GM23338 (cell line): Measurements from ENCODE around the gene CPNE6. TPM values are rescaled to one million over a fixed set of nuclear protein-coding genes. Genes with fewer than 3 reads are reported as not detected.

Experiments used
- ATAC-seq: fragments of 200-7000 bp; cut with Tn5 transposase; 3 replicates; pipeline ENCODE4 v1.9.1; 2020
- DNase-seq: peaks from one replicate; pipeline ENCODE4 v3.0.0-alpha.2; 2015; ENCODE audit warnings: low spot score
- H2AFZ ChIP-seq: fragments of 200-600 bp; sonication (generic); 2 replicates; pipeline ENCODE4 v1.8.0; 2016; ENCODE audit warnings: antibody characterized with exemption, mild to moderate bottlenecking, moderate library complexity
- H3F3A ChIP-seq: fragments of 200-600 bp; sonication (generic); replicated peaks from 2 replicates; pipeline ENCODE4 v1.8.0; 2017; ENCODE audit warnings: antibody characterized with exemption, mixed run types, low read depth
- H3K27ac ChIP-seq: fragments of 200-600 bp; sonication (generic); 2 replicates; pipeline ENCODE4 v1.6.1; 2016; ENCODE audit warnings: low read depth
- H3K27me3 ChIP-seq: fragments of 200-600 bp; sonication (generic); 2 replicates; pipeline ENCODE4 v1.8.0; 2016; ENCODE audit warnings: mild to moderate bottlenecking, mixed run types, moderate library complexity; ENCODE audit not compliant: insufficient read depth
- H3K36me3 ChIP-seq: fragments of 200-600 bp; sonication (generic); 2 replicates; pipeline ENCODE4 v1.8.0; 2016; ENCODE audit warnings: mild to moderate bottlenecking; ENCODE audit not compliant: insufficient read depth
- H3K4me1 ChIP-seq: fragments of 200-600 bp; sonication (generic); 2 replicates; pipeline ENCODE4 v1.8.0; 2016; ENCODE audit warnings: mild to moderate bottlenecking, moderate library complexity; ENCODE audit not compliant: insufficient read depth
- H3K4me2 ChIP-seq: fragments of 200-600 bp; sonication (generic); 2 replicates; pipeline ENCODE4 v1.7.1; 2017; ENCODE audit warnings: mixed run types
- H3K4me3 ChIP-seq: fragments of 200-600 bp; sonication (generic); 2 replicates; pipeline ENCODE4 v1.6.1; 2016; ENCODE audit warnings: mixed run types
- H3K79me2 ChIP-seq: fragments of 200-600 bp; sonication (generic); replicated peaks from 2 replicates; pipeline ENCODE4 v1.8.0; 2017; ENCODE audit warnings: mild to moderate bottlenecking; ENCODE audit not compliant: insufficient read depth
- H3K9me2 ChIP-seq: fragments of 200-600 bp; sonication (generic); 2 replicates; pipeline ENCODE4 v1.8.0; 2017; ENCODE audit not compliant: insufficient read depth
- H4K20me1 ChIP-seq: fragments of 200-600 bp; sonication (generic); replicated peaks from 2 replicates; pipeline ENCODE4 v1.8.0; 2017; ENCODE audit warnings: mild to moderate bottlenecking; ENCODE audit not compliant: insufficient read depth
- H3K27ac Mint-ChIP-seq: 2 replicates; pipeline ENCODE4 v1.8.0; 2020; ENCODE audit warnings: inconsistent platforms, mild to moderate bottlenecking, moderate library complexity, mixed read lengths
- H3K27me3 Mint-ChIP-seq: 3 replicates; pipeline ENCODE4 v1.8.0; 2022; ENCODE audit warnings: low read depth, mild to moderate bottlenecking, moderate library complexity, mixed read lengths, inconsistent platforms; ENCODE audit not compliant: insufficient read depth, poor library complexity
- H3K36me3 Mint-ChIP-seq: 3 replicates; pipeline ENCODE4 v1.8.0; 2021; ENCODE audit warnings: low read depth, mild to moderate bottlenecking, inconsistent platforms, moderate library complexity, mixed read lengths
- H3K4me1 Mint-ChIP-seq: 3 replicates; pipeline ENCODE4 v1.8.0; 2020; ENCODE audit warnings: mild to moderate bottlenecking, inconsistent platforms, mixed read lengths
- H3K4me3 Mint-ChIP-seq: 3 replicates; pipeline ENCODE4 v1.8.0; 2021; ENCODE audit warnings: moderate library complexity, mild to moderate bottlenecking, inconsistent platforms, mixed read lengths
- H3K9me3 Mint-ChIP-seq: 3 replicates; pipeline ENCODE4 v1.8.0; 2020; ENCODE audit warnings: moderate library complexity, mild to moderate bottlenecking, inconsistent platforms, mixed read lengths
- CREB1 ChIP-seq: fragments of 250-450 bp; sonication (Bioruptor Pico); IDR thresholded peaks from 2 replicates; pipeline ENCODE4 v1.5.0; 2020; ENCODE audit warnings: low read depth, mild to moderate bottlenecking, moderate library complexity
- JUNB ChIP-seq: IDR thresholded peaks from one replicate; pipeline ENCODE4 v1.6.1; 2016; ENCODE audit warnings: antibody characterized with exemption; ENCODE audit not compliant: unreplicated experiment
- NANOG ChIP-seq: IDR thresholded peaks from 2 replicates; pipeline ENCODE4 v1.6.1; 2016; ENCODE audit warnings: antibody characterized with exemption, borderline replicate concordance
- ZNF114 ChIP-seq: fragments of 250-450 bp; sonication (Bioruptor Pico); IDR thresholded peaks from 2 replicates; pipeline ENCODE4 v1.5.0; 2020; ENCODE audit warnings: mild to moderate bottlenecking, moderate library complexity
- polyA plus RNA-seq: library from polyadenylated mRNA; unstranded; fragments of >200 nt; fragmentation: Nextera tagmentation; extraction: Ambion mirVana; gene quantifications from 2 replicates; pipeline ENCODE4 v1.2.1, GENCODE V29; 2016
- total RNA-seq: library from RNA; depleted of rRNA; stranded (reverse); fragments of >200 nt; shearing (Covaris generic); gene quantifications from 2 replicates; pipeline ENCODE4 v1.2.3, GENCODE V29; 2014
- TF ChIP-seq, protein P1 (sequence below): fragments of 250-450 bp; sonication (Bioruptor Pico); IDR thresholded peaks from 2 replicates; pipeline ENCODE4 v1.5.0; 2020; ENCODE audit warnings: mild to moderate bottlenecking, moderate library complexity
- TF ChIP-seq, protein P2 (sequence below), 2 experiments: fragments of 200-600 bp in 1 of 2; sonication (generic) in 1 of 2; conservative IDR thresholded peaks; 2 replicates each; pipeline versions ENCODE4 v1.5.1 to v1.6.1; 2016 to 2017; ENCODE audit warnings: antibody characterized with exemption in 2 of 2, low read depth in 2 of 2, mild to moderate bottlenecking in 2 of 2, moderate library complexity in 1 of 2

Gene CPNE6
- total and polyA plus RNA-seq, 2 experiments from 2014 or later = 0.16 TPM; not detected in 1

DNA sequence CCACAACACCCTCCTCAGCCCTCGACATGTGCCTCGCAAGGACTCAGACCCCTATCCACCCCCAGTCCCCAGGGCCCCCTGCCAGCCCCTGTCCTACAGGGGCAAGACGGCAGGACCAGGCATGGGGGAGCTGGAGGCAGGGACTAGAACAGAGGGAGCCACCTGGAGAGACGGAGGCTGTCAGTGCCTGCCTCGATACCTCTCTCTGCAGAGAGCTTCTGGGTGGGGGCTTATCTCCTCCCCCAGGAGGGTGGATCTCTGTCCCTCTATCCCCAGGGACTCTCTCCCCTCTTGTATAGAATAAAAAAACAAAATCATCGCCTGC is 2.0 kb upstream of the CPNE6 start:
- ATAC-seq = no peak
- 0 out of 3 replicates have a peak, but pooled peaks cover 3% of the 10 kb centered on the region for H3K4me1 Mint-ChIP-seq
- peaks cover 7% of the 10 kb centered on the region for H3K27me3 Mint-ChIP-seq

More for the DNA sequence above, 2.0 kb upstream of the CPNE6 start:
- Histone ChIP-seq H2AFZ (no peak overlapping the region), H3K79me2 (no peaks in the 10 kb centered on the region), H3F3A (no peaks in the 10 kb centered on the region), H3K4me1 (no peaks in the 10 kb centered on the region), H3K9me2 (no peaks in the 10 kb centered on the region), H3K36me3 (no peaks in the 10 kb centered on the region), H4K20me1 (no peaks in the 10 kb centered on the region), H3K4me2 (no peak overlapping the region), H3K4me3 (no peak overlapping the region), H3K27ac (no peak overlapping the region), H3K27me3 (no peaks in the 10 kb centered on the region)
- H3K4me3 Mint-ChIP-seq = no peak overlapping the region
- no peak for DNase-seq
- H3K27ac Mint-ChIP-seq = no peak overlapping the region
- TF ChIP-seq, protein P1, sequence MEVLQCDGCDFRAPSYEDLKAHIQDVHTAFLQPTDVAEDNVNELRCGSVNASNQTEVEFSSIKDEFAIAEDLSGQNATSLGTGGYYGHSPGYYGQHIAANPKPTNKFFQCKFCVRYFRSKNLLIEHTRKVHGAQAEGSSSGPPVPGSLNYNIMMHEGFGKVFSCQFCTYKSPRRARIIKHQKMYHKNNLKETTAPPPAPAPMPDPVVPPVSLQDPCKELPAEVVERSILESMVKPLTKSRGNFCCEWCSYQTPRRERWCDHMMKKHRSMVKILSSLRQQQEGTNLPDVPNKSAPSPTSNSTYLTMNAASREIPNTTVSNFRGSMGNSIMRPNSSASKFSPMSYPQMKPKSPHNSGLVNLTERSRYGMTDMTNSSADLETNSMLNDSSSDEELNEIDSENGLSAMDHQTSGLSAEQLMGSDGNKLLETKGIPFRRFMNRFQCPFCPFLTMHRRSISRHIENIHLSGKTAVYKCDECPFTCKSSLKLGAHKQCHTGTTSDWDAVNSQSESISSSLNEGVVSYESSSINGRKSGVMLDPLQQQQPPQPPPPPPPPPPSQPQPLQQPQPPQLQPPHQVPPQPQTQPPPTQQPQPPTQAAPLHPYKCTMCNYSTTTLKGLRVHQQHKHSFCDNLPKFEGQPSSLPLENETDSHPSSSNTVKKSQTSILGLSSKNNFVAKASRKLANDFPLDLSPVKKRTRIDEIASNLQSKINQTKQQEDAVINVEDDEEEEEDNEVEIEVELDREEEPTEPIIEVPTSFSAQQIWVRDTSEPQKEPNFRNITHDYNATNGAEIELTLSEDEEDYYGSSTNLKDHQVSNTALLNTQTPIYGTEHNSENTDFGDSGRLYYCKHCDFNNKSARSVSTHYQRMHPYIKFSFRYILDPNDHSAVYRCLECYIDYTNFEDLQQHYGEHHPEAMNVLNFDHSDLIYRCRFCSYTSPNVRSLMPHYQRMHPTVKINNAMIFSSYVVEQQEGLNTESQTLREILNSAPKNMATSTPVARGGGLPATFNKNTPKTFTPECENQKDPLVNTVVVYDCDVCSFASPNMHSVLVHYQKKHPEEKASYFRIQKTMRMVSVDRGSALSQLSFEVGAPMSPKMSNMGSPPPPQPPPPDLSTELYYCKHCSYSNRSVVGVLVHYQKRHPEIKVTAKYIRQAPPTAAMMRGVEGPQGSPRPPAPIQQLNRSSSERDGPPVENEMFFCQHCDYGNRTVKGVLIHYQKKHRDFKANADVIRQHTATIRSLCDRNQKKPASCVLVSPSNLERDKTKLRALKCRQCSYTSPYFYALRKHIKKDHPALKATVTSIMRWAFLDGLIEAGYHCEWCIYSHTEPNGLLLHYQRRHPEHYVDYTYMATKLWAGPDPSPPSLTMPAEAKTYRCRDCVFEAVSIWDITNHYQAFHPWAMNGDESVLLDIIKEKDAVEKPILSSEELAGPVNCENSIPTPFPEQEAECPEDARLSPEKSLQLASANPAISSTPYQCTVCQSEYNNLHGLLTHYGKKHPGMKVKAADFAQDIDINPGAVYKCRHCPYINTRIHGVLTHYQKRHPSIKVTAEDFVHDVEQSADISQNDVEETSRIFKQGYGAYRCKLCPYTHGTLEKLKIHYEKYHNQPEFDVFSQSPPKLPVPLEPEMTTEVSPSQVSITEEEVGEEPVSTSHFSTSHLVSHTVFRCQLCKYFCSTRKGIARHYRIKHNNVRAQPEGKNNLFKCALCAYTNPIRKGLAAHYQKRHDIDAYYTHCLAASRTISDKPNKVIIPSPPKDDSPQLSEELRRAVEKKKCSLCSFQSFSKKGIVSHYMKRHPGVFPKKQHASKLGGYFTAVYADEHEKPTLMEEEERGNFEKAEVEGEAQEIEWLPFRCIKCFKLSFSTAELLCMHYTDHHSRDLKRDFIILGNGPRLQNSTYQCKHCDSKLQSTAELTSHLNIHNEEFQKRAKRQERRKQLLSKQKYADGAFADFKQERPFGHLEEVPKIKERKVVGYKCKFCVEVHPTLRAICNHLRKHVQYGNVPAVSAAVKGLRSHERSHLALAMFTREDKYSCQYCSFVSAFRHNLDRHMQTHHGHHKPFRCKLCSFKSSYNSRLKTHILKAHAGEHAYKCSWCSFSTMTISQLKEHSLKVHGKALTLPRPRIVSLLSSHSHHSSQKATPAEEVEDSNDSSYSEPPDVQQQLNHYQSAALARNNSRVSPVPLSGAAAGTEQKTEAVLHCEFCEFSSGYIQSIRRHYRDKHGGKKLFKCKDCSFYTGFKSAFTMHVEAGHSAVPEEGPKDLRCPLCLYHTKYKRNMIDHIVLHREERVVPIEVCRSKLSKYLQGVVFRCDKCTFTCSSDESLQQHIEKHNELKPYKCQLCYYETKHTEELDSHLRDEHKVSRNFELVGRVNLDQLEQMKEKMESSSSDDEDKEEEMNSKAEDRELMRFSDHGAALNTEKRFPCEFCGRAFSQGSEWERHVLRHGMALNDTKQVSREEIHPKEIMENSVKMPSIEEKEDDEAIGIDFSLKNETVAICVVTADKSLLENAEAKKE (CRISPR knock-in tag) = no peak
- TF ChIP-seq CREB1 (CRISPR knock-in tag) (no peak), ZNF114 (CRISPR knock-in tag) (no peak), JUNB (no peak), NANOG (no peak)
- TF ChIP-seq, protein P2, sequence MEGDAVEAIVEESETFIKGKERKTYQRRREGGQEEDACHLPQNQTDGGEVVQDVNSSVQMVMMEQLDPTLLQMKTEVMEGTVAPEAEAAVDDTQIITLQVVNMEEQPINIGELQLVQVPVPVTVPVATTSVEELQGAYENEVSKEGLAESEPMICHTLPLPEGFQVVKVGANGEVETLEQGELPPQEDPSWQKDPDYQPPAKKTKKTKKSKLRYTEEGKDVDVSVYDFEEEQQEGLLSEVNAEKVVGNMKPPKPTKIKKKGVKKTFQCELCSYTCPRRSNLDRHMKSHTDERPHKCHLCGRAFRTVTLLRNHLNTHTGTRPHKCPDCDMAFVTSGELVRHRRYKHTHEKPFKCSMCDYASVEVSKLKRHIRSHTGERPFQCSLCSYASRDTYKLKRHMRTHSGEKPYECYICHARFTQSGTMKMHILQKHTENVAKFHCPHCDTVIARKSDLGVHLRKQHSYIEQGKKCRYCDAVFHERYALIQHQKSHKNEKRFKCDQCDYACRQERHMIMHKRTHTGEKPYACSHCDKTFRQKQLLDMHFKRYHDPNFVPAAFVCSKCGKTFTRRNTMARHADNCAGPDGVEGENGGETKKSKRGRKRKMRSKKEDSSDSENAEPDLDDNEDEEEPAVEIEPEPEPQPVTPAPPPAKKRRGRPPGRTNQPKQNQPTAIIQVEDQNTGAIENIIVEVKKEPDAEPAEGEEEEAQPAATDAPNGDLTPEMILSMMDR (conservative IDR thresholded peaks at IDR 0.05; ENCODE audit: low read depth in 2 of 2) = no peak
- H3K36me3 Mint-ChIP-seq = no peaks in the 10 kb centered on the region
- no peaks in the 10 kb centered on the region for H3K9me3 Mint-ChIP-seq
